Thoracic aorta (tissue), 2 donors: ENCODE measurements around the gene TRAF2. TPM values are rescaled to one million over a fixed set of nuclear protein-coding genes. Genes with fewer than 3 reads are reported as not detected.
A peak's percentile ranks its signal among the peaks of the same experiment; 100 is the strongest.

Experiments used
- ATAC-seq: fragments of 150-250 bp; one replicate; pipeline ENCODE4 v1.8.0; 2017; ENCODE audit warnings: low read depth; ENCODE audit not compliant: insufficient number of reproducible peaks, low FRiP score
- DNase-seq: peaks from one replicate; pipeline ENCODE4 v3.0.0-alpha.2; 2020; ENCODE audit warnings: low spot score
- H3K27ac ChIP-seq, 2 donors: fragments of 200-600 bp; sonication (generic); 1 replicate in 1 of 2; 2 replicates in 1 of 2; pipeline ENCODE4 v1.5.1; 2016; ENCODE audit warnings: mild to moderate bottlenecking in 2 of 2, moderate library complexity in 2 of 2
- H3K27me3 ChIP-seq: fragments of 200-600 bp; sonication (generic); replicated peaks from 2 replicates; pipeline ENCODE4 v1.6.0; 2016; ENCODE audit warnings: mild to moderate bottlenecking; ENCODE audit not compliant: insufficient read depth
- H3K36me3 ChIP-seq: fragments of 200-600 bp; sonication (generic); one replicate; pipeline ENCODE4 v1.5.1; 2016
- H3K4me1 ChIP-seq, 2 donors: fragments of 200-600 bp; sonication (generic); 1 replicate in 1 of 2; 2 replicates in 1 of 2; pipeline versions ENCODE4 v1.5.1 to v1.6.0; 2016; ENCODE audit warnings: low read depth in 2 of 2, mild to moderate bottlenecking in 1 of 2; ENCODE audit not compliant: control insufficient read depth in 1 of 2
- H3K4me3 ChIP-seq: fragments of 200-600 bp; sonication (generic); 2 replicates; pipeline ENCODE4 v1.5.1; 2016; ENCODE audit warnings: mild to moderate bottlenecking
- H3K9me3 ChIP-seq: fragments of 200-600 bp; sonication (generic); 2 replicates; pipeline ENCODE4 v1.5.1; 2016
- CTCF ChIP-seq: fragments of 200-600 bp; sonication (generic); IDR thresholded peaks from one replicate; pipeline ENCODE4 v1.5.1; 2019; ENCODE audit warnings: antibody characterized with exemption
- total RNA-seq, 2 donors: library from RNA; depleted of rRNA; stranded (reverse); fragments of >200 nt; gene quantifications; one replicate each; pipeline versions ENCODE4 v1.1.0 to v1.2.3, GENCODE V29; 2016

The TRAF2 gene
- total RNA-seq, 2 donors from 2014 or later, result 11.6 to 12.9 TPM

- TF ChIP-seq CTCF, result no peak
- peak overlapping the region; percentile 99 for H3K4me3 ChIP-seq
- ATAC-seq (no peak), DNase-seq (no peak)
- no peaks in the 10 kb centered on the region for H3K36me3 ChIP-seq
- H3K27ac ChIP-seq, result peak overlapping the region in 1 of 2 donors; percentile 83
- H3K9me3 ChIP-seq, result no peaks in the 10 kb centered on the region
- H3K4me1 ChIP-seq, result peaks cover 17 to 56% of the 10 kb centered on the region in 2 donors
- H3K27me3 ChIP-seq, result peaks cover 7% of the 10 kb centered on the region
Observed at GRCh38 chr9:136847088-136847825, 39.1 kb upstream of the TRAF2 start.

- no peak for TF ChIP-seq CTCF
- H3K4me1 ChIP-seq, result peaks cover 17 to 51% of the 10 kb centered on the region in 2 donors
- no peaks in the 10 kb centered on the region for H3K36me3 ChIP-seq
- DNase-seq, result peak; percentile 56
- ATAC-seq, result no peak
- peaks cover 7% of the 10 kb centered on the region for H3K27me3 ChIP-seq
- peak overlapping the region; percentile 99 for H3K4me3 ChIP-seq
- H3K27ac ChIP-seq, result peak overlapping the region; percentile 80 to 83
- no peaks in the 10 kb centered on the region for H3K9me3 ChIP-seq
Observed at GRCh38 chr9:136847826-136848392, 38.4 kb upstream of the TRAF2 start.

DNA sequence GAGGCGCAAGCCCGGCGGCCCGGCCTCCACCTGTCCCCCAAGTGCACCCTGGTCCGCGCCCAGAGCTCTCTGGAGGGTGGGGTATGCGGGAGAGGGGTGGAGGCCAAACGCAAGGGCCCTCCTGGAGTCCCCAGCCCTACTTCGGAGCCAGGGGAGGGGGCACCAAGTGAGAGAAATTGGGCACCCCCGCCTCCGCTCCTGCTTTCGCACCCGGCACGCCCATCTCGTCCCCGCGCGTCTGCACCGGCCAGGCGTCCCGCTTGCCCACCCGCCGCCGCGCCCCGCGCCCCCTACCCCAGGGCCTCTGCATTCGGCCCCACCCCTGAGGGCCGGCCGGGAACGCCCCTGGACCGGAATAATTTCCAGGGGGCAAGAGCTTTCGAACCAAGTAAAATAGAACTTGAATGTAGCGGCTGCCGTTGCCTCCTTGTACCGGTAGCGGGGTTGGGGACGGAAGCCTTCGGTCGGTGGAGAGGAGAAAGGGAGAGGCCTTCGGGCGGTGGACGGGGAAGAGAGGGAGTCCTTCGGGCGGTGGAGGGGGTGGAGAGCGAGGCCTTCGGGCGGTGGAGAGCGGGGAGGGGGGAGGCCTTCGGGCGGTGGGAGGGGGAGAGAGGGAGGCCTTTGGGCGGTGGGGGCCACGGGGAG, 37.8 kb upstream of the TRAF2 start:
- DNase-seq, result no peak

GRCh38 chr9:136849038-136849959, 37.0 kb upstream of the TRAF2 start, which contains the start of gene PHPT1:
Gene PHPT1 (plus strand): TSS chr9:136849409. CDS start chr9:136849431, 22 bp downstream.
- Histone ChIP-seq H3K9me3 (no peaks in the 10 kb centered on the region), H3K4me1 (peaks cover 7 to 37% of the 10 kb centered on the region in 2 donors), H3K4me3 (peak within 1 kb of the TSS; percentile 99), H3K27me3 (peaks cover 3% of the 10 kb centered on the region), H3K36me3 (no peaks in the 10 kb centered on the region), H3K27ac (peak within 1 kb of the TSS; percentile 80 to 83)
- ATAC-seq (peak; percentile 92), DNase-seq (peak; percentile 95)
- no peak for TF ChIP-seq CTCF

More for the DNA sequence above, 37.8 kb upstream of the TRAF2 start:
- H3K36me3 ChIP-seq, result no peaks in the 10 kb centered on the region
- peaks cover 11 to 45% of the 10 kb centered on the region in 2 donors for H3K4me1 ChIP-seq
- TF ChIP-seq CTCF, result peak; percentile 3
- H3K9me3 ChIP-seq, result no peaks in the 10 kb centered on the region
- peak overlapping the region; percentile 80 to 83 for H3K27ac ChIP-seq
- peak overlapping the region; percentile 99 for H3K4me3 ChIP-seq
- peaks cover 7% of the 10 kb centered on the region for H3K27me3 ChIP-seq
- ATAC-seq, result peak; percentile 8
